CD4-positive, alpha-beta T cell treated with Interleukin-21 for 1 hour (primary cell): ENCODE measurements around the gene CBLL1.

ENCODE experiments used
- DNase-seq: peaks from one replicate; pipeline ENCODE4 v3.0.0-alpha.2; 2020

Gene CBLL1

GRCh38 chr7:107746006-107746405, 2.1 kb downstream of the CBLL1 start:
- no peak for DNase-seq

- DNase-seq: no peak
These were observed 7.2 kb downstream of the CBLL1 start for GRCh38 chr7:107751113-107751512.

DNA sequence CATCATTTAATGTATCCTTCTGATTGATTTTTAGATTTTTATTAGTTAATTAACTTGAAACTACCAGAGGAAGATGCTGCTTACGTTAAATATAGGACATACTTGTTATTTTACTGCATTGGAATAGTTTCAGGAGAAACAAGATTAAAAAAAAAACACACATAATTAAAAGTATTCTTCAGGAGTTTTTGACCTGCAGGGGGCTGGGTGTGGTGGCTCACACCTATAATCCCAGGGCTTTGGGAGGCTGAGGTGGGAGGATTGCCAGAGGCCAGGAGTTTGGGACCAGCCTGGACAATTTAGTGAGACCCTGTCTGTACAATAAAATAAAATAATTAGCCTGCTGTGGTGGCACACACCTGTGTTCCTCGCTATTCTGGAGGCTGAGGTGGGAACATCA, 10.7 kb downstream of the CBLL1 start:
- DNase-seq: no peak

- no peak for DNase-seq
These were observed 14.7 kb downstream of the CBLL1 start for GRCh38 chr7:107758667-107759066.

DNA sequence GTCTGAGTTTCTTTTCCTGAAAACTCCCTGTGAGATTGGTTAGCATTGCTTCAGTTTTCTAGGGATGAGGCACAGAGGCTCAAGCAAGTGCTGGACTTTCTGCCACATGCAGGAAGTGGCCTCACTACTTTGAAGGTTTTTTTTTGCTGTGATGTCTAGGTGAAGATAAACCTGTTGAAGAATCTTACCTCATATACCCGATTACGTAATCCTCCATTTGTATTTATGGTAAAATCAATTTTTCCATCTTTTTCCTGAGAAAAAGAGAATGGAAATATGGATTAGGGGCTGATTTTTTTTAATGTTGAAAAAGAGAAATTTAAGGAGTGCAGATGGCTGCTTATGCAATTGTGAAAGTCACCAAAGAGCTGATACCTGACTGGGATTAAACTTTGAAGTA, 23.4 kb downstream of the CBLL1 start:
- no peak for DNase-seq

DNA sequence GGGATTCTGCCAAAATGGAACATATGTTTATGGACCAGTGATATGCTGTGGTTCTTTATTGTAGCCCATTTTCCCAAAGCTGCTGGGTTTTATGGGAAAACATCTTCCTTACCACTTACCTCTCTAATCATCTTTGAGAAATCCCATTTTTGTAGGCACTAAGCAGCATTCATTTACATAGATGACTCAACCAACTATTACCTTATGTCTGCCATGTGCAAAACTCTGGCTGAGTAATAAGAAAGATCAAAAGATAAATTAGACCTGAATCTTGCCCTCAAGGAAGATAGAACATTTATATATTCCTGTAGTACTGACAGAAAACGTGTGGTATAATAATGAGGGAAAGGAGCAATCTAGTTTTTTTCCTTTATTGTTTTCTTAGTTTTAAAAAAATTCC, 24.3 kb downstream of the CBLL1 start:
- DNase-seq: no peak

- DNase-seq: no peak
These were observed 29.1 kb downstream of the CBLL1 start for GRCh38 chr7:107773027-107773426.

GRCh38 chr7:107777702-107778101, 33.8 kb downstream of the CBLL1 start:
- no peak for DNase-seq

DNA sequence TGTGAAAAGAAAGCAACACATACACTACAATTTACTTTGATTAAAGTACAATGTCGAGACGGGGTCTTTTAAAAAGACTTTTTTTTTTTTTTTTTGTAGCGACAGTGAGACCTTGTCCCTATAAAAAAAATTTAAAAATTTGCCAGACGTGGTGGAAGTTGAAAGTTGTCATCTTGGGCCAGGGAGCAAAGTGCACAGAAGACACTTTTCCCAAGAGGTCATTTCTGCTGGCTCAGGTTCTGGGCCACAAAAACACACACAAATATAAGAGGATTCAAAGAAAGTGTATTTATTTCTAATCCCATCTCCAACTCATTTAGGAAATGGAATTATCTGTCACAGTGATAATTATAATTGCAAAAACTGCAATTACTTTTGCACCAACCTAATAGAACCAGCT, 34.3 kb downstream of the CBLL1 start:
- DNase-seq: no peak

- no peak for DNase-seq
These were observed 35.7 kb downstream of the CBLL1 start for GRCh38 chr7:107779647-107780099.

DNA sequence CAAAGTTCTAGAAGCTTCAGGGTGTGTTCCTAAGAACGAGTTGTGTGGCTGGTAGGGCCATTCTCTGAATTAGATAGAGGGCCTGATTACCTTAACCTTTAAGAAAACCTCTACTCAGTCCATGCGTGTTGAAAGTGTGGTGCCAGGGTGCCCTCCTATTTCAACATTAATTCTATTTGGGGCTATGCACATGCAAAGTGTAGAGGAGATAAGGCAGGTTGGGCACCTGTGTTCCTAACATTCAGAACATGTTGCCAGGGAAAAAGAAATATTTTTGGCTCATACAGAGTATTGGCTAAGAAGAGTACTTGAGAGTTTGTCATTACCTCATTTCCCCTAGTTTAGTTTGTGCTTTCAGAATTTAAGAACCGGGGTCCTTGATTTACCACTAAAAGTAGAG, 38.4 kb downstream of the CBLL1 start:
- no peak for DNase-seq

- DNase-seq: no peak
These were observed 39.7 kb downstream of the CBLL1 start for GRCh38 chr7:107783648-107784047.

DNA sequence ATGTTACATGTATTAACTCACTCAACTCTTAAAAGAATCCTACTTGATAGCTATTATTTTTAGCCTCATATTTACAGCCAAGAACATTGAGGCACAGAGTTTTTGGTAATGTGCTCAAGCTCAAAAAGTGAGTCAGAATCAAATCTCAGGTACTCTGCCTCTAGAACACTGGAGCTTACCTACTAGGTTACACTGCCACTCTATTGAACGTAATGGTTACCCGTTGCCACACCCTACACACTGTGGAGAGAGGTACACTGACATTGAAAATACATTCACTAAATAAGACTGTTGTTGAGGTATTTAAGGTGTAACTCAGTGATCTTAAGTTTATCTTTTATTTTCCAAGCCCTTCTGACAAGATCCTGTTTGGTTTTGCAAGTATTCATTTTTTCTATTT, 41.2 kb downstream of the CBLL1 start:
- DNase-seq: no peak

DNA sequence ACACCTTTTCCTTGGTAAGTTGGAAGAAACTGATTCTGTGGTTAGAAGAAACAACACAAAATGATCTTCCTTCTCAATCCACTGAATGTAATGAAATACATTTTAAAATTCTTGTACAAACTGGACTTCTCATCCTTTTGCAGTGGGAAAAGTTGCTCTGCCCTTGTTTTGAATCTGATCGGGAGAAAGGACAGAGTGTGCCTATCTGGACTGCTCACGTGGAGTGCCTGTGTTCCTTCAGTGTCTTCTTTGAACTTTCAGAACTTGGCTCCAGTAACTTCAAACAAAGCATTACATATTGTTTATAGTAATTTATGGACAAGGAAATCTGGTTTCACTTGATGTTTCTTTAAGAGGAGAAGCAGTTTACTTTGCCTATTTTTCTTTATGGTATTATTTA, 42.0 kb downstream of the CBLL1 start:
- DNase-seq: no peak

- no peak for DNase-seq
These were observed 44.3 kb downstream of the CBLL1 start for GRCh38 chr7:107788216-107788615.

GRCh38 chr7:107788662-107789061, 44.7 kb downstream of the CBLL1 start:
- no peak for DNase-seq

DNA sequence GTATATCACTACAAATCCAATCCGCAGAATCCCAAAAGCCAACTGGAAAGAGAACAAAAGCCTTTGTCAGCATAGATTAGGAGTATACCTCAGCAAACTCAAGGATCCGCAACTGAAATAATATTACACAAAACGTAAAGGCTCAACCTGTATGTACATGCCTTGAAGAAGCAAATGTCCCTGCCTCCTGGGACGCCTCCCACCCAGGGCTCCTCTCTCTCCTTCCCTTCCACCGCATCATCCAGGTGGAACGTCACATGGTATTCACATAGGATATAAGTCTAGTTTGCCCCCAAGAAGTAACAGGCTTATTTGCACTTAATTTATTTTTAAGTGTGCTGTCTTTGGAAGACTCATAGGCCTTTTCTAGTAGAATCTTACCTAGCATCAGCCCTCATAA, 45.7 kb downstream of the CBLL1 start:
- DNase-seq: no peak

- DNase-seq: no peak
These were observed 48.4 kb downstream of the CBLL1 start for GRCh38 chr7:107792364-107792763.

GRCh38 chr7:107799647-107800264, 55.8 kb downstream of the CBLL1 start:
- no peak for DNase-seq

DNA sequence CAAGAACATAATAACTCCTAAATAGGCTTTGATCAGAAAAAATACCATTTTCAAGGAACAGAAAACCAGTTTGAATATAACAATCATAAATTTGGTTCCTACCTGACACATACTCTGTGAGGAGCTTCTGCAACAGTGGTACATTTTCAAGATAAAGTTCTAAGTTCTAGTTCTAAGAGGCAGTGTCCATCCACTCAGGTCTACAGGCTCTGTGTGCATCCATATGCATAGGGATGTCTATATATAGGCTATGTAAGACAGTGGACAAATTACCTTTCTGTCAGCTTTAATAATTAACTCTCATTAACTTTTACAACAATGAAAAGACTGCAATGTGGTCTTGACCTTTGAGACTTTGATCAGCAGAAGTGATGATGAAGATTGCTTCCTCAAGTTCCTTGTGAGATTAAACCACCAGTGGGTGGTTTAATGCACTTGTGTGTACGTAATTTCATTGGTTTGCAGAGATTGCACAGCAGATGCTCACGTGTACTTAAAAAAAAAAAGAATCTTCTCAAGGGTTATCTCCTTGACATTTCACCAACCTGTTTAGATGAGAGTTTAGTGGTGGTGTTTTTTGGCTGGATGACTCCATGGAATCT, 59.2 kb downstream of the CBLL1 start, which contains the start of gene SLC26A3:
SLC26A3 (minus strand) TSS at position 215 of the 602 bp plus-strand sequence. CDS start 8,714 bp downstream, outside the sequence.
- DNase-seq: no peak

- no peak for DNase-seq
These were observed 65.2 kb downstream of the CBLL1 start for GRCh38 chr7:107809179-107809578.

DNA sequence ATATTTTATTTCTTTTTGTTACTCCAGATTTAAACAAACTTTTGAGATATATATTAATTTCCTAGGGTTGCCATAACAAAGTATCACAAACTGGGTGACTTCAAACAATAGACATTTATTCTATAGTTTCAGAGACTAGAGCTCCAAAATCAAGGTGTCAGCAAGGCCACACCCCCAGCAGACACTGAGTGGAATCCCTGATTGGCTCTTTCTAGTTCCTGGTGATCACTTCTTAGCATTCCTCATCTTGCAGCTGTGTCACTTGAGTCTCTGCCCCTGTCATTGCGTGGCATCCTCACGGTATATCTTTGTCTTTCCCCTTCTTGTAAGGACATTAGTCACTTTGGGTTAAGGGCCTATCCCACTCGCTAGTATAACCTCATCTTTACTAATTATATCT, 66.7 kb downstream of the CBLL1 start:
- no peak for DNase-seq
